PC-3 (cell line): ENCODE results near the gene PEX6.
"Not testable (repeated sequence)": the region's sequence is repeated elsewhere in the genome, so short reads cannot be mapped to it uniquely, and the experiment has no call there.

Source experiments
- CTCF ChIP-seq: fragments of 300-600 bp; sonication (generic); conservative IDR thresholded peaks from 2 replicates; pipeline ENCODE4 v1.5.1; 2017; ENCODE audit warnings: antibody characterized with exemption, low read depth, mild to moderate bottlenecking, low read length
- EZH2 ChIP-seq: fragments of 300-600 bp; sonication (generic); IDR thresholded peaks from one replicate; pipeline ENCODE4 v1.6.1; 2017; ENCODE audit warnings: antibody characterized with exemption, mild to moderate bottlenecking, low read length; ENCODE audit not compliant: unreplicated experiment

GRCh38 chr6:42941356-42941755 is 37.6 kb downstream of the PEX6 start:
- TF ChIP-seq EZH2, CTCF: not testable (repeated sequence)
